ENCODE data around the gene C2CD5.

- TF ChIP-seq CTCF (IDR thresholded peaks at IDR 0.05): no peak
- TF ChIP-seq POLR2AphosphoS5 (IDR thresholded peaks at IDR 0.05; ENCODE audit: low read depth, low read length): no peak
- no peak for TF ChIP-seq REST (IDR thresholded peaks at IDR 0.05; ENCODE audit: insufficient read depth in 1 of 2, low read depth in 2 of 2, low read length in 1 of 2)
- no peak for TF ChIP-seq SIN3A (IDR thresholded peaks at IDR 0.05; ENCODE audit: borderline replicate concordance, insufficient read depth, low read depth, low read length)
Observed at GRCh38 chr12:22408610-22409376, 135.5 kb downstream of the C2CD5 start.
